ENCODE results near the gene GSTM4.
"Not testable (repeated sequence)": the region's sequence is repeated elsewhere in the genome, so short reads cannot be mapped to it uniquely, and the experiment has no call there.

GSTM4 gene

DNA sequence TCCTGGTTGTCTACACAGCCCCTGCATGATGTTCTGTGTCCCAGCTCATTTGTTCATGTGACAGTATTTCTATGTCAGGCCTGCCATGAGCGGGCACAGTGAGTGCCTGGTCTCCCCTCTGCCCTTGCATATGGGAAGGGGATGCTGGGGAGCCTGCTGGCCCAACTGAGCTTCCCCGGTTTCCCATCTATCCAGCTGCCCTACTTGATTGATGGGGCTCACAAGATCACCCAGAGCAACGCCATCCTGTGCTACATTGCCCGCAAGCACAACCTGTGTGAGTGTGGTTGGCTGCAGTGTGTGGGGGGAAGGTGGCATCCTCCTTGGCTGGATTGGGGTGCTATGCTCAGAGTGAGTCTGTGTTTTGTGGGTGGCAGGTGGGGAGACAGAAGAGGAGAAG, 1.5 kb downstream of the GSTM4 start:
- TF ChIP-seq, protein P1, sequence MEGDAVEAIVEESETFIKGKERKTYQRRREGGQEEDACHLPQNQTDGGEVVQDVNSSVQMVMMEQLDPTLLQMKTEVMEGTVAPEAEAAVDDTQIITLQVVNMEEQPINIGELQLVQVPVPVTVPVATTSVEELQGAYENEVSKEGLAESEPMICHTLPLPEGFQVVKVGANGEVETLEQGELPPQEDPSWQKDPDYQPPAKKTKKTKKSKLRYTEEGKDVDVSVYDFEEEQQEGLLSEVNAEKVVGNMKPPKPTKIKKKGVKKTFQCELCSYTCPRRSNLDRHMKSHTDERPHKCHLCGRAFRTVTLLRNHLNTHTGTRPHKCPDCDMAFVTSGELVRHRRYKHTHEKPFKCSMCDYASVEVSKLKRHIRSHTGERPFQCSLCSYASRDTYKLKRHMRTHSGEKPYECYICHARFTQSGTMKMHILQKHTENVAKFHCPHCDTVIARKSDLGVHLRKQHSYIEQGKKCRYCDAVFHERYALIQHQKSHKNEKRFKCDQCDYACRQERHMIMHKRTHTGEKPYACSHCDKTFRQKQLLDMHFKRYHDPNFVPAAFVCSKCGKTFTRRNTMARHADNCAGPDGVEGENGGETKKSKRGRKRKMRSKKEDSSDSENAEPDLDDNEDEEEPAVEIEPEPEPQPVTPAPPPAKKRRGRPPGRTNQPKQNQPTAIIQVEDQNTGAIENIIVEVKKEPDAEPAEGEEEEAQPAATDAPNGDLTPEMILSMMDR (IDR thresholded peaks at IDR 0.05; ENCODE audit: low read depth, low read length, missing control alignments) = no peak
- no peak overlapping the region for H3K4me3 ChIP-seq (ENCODE audit: low read depth, low read length)
- in situ Hi-C loops (cut with HindIII; ENCODE audit: low sequenced_read_pairs) = no loop called here
- DNase-seq (ENCODE audit: low read depth) = no peak

DNA sequence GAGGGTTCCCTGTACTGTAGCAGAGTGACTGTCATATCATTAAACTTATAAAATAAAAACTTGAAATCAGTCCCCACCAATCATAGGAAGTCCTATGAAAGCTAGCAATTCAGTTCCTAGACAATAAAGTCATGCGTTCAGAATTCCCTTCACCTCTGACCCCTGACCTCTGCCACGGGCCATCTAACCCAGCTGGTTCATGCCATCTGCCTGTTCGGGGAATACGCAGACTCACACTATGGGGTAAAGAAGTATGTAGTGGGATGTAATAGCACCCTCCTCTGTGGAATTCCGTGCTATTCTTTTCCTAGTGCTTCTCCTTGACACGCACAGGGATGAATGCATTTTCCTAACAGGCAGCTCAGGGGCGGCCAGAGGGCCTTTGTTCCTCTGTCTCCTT, 2.1 kb downstream of the GSTM4 start:
- TF ChIP-seq, protein P1 (IDR thresholded peaks at IDR 0.05; ENCODE audit: low read depth, low read length, missing control alignments) = no peak
- in situ Hi-C loops (cut with HindIII; ENCODE audit: low sequenced_read_pairs) = no loop called here
- no peak for DNase-seq (ENCODE audit: low read depth)
- no peak overlapping the region for H3K4me3 ChIP-seq (ENCODE audit: low read depth, low read length)

DNA sequence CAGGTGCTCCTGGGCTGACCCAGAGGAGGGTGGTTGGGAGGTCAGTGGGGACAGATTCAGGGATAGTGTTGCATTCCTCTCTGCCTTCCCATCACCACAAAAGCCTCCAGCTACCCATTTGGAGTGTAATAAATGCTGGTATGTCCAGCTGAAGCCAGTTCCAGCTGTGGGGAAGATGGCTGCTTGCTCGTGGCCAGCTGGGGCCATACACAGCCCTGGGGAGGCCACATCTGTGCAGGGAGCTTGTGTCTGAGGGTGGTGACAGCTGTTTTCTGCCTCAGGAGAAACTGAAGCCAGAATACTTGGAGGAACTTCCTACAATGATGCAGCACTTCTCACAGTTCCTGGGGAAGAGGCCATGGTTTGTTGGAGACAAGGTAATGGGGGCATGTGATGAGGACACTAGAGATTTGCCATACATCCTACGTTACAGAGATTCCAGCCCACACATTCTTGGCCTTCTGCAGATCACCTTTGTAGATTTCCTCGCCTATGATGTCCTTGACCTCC, 2.7 kb downstream of the GSTM4 start:
- no peak for DNase-seq (ENCODE audit: low read depth)
- in situ Hi-C loops (cut with HindIII; ENCODE audit: low sequenced_read_pairs) = no loop called here
- H3K4me3 ChIP-seq (ENCODE audit: low read depth, low read length) = no peak overlapping the region
- TF ChIP-seq, protein P1 (IDR thresholded peaks at IDR 0.05; ENCODE audit: low read depth, low read length, missing control alignments) = no peak

DNA sequence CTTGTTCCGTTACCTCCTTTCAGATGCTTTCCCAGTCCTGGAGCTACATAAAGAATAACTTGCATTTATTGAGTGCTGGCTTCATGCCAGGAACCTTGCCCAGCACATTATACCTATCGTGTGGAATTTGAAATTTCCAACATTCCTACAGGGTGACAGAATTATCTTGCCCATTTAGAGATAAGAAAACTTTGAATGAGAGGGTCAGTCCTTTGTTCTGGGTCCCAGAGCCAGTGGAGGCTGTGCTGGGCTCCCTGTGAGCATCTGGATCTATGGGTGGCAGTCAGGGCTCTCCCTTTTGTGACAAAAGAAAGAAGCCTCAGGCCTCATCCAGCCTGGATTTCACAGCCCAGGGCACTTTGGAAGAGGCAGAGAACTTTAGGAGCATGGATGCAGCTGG, 3.2 kb downstream of the GSTM4 start:
- no peak for DNase-seq (ENCODE audit: low read depth)
- TF ChIP-seq, protein P1 (IDR thresholded peaks at IDR 0.05; ENCODE audit: low read depth, low read length, missing control alignments) = no peak
- in situ Hi-C loops (cut with HindIII; ENCODE audit: low sequenced_read_pairs) = no loop called here
- H3K4me3 ChIP-seq (ENCODE audit: low read depth, low read length) = no peak overlapping the region

DNA sequence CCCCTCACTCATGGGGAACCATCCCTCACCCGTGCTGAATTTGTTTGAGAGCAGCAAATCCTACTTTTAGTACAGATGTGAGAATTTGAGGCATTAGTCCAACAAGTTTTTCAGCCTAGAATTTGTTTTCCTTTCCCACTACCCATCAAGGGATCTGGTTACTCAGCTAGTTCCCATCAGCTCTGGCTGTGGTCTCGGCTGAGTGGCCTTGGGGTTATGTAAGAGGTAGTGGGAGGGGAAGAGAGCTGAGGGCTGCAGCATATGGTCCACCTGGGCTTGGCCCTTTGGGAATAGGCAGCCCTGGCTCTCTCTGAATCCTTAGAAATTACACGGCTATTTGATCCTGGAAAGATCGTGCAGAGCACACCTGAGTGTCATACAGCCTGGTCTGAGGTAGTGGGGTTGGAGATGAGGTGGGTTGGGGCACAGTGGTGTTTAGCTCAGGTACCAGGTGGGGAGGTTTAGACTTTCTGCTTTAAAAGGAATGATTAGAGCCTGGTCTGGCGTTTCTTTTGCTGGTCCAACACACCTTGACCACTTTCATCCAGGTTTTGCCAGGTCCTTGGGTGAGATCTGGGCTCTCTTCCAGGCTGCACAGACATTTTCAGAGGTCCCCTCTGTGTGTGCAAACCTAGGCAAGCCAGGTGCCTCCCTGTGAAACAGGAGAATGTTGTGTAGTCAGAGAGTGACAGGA, 4.2 kb downstream of the GSTM4 start:
- in situ Hi-C loops (cut with HindIII; ENCODE audit: low sequenced_read_pairs) = no loop called here
- DNase-seq (ENCODE audit: low read depth) = no peak
- no peak overlapping the region for H3K4me3 ChIP-seq (ENCODE audit: low read depth, low read length)
- TF ChIP-seq, protein P1 (IDR thresholded peaks at IDR 0.05; ENCODE audit: low read depth, low read length, missing control alignments) = no peak

DNA sequence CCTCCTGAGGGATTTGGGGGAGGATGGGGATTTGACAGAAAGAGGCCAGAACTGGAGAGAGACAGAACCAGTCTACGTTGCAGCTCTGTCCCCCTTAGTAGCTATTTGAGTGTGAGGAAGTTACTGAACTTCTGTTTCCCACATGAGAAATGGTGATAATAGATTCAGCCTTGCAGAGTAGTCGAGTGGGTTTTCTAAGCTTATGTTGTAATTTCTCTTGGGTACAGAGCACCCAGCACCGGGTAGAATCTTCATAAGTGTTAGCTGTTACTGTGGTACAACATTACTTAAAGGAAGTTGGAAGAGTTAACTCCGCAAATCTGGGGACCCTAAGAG, 4.8 kb downstream of the GSTM4 start:
- H3K4me3 ChIP-seq (ENCODE audit: low read depth, low read length); in situ Hi-C loops (cut with HindIII; ENCODE audit: low sequenced_read_pairs); DNase-seq (ENCODE audit: low read depth): not testable (repeated sequence)

DNA sequence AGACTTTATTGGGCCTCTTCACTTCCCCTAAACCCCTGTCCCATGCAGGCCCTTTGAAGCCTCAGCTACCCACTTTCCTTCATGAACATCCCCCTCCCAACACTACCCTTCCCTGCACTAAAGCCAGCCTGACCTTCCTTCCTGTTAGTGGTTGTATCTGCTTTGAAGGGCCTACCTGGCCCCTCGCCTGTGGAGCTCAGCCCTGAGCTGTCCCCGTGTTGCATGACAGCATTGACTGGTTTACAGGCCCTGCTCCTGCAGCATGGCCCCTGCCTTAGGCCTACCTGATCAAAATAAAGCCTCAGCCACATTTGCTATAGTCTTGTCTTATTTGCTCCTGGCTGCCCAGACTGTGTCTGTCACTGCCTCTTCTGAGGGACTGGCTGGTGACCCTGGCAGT, 5.5 kb downstream of the GSTM4 start:
- in situ Hi-C loops (cut with HindIII; ENCODE audit: low sequenced_read_pairs) = no loop called here
- TF ChIP-seq, protein P1 (IDR thresholded peaks at IDR 0.05; ENCODE audit: low read depth, low read length, missing control alignments) = no peak

More for the DNA sequence above, 5.5 kb downstream of the GSTM4 start:
- no peak overlapping the region for H3K4me3 ChIP-seq (ENCODE audit: low read depth, low read length)
- DNase-seq (ENCODE audit: low read depth) = no peak
